AG09319 (cell line): ENCODE results near the gene MROH2B.
"Not testable (repeated sequence)": the region's sequence is repeated elsewhere in the genome, so short reads cannot be mapped to it uniquely, and the experiment has no call there.

Experiments
- DNase-seq: peaks from one replicate; pipeline ENCODE4 v3.0.0-alpha.2; 2010; ENCODE audit warnings: low read depth; ENCODE audit errors: extremely low read depth
- CTCF ChIP-seq: IDR thresholded peaks from 2 replicates; pipeline ENCODE4 v1.5.1; 2011; ENCODE audit warnings: low read depth, mild to moderate bottlenecking, inconsistent platforms, low read length, moderate library complexity

The MROH2B gene

GRCh38 chr5:41067714-41068568, 3.2 kb downstream of the MROH2B start:
- DNase-seq: no peak
- no peak for TF ChIP-seq CTCF

- no peak for TF ChIP-seq CTCF
Measured at GRCh38 chr5:41065691-41066335, 5.3 kb downstream of the MROH2B start.

DNA sequence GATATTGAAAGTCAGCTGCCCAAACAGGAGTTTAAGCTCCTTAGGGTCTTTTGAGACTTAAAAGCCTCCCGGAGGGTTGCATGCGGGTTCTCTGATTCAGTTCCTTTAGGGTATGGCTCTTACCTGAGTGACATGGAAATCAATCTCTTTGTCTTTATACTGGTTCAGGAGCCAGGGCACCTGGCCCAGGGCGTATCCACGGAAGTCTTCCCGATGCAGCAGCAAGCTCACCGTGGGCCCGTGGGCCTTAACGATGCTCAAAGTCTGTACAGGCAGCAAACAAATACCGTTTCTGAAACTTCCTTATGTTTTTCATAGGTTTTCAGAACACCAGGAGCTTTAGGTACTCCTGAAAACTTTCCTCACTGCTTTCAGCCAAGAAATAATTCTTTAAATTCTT, 13.2 kb downstream of the MROH2B start:
- no peak for TF ChIP-seq CTCF
- no peak for DNase-seq

More at GRCh38 chr5:41065691-41066335, 5.3 kb downstream of the MROH2B start:
- DNase-seq: no peak

DNA sequence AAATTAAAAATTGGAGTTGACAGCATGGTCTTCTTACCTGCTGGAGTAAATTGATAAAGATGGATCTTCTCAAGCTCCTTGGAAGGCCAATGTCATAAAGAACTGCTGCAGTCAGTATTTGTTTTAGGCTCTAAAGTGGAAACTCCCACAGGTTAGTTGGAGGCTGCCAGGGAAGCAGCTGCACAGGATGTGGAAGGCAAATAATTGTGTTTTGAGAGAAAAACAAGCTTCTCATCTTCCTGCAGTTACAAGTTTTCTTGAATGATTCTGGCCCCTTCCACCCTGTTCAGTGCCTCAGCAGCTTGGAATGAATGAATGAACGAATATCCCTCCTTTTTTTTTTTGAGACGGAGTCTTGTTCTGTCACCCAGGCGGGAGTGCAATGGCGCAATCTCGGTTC, 13.9 kb downstream of the MROH2B start:
- TF ChIP-seq CTCF: no peak
- no peak for DNase-seq

- TF ChIP-seq CTCF: no peak
Measured at GRCh38 chr5:41048986-41049385, 22.2 kb downstream of the MROH2B start.

GRCh38 chr5:41043109-41043747, 27.9 kb downstream of the MROH2B start:
- no peak for TF ChIP-seq CTCF
- DNase-seq: no peak

More at GRCh38 chr5:41048986-41049385, 22.2 kb downstream of the MROH2B start:
- no peak for DNase-seq

DNA sequence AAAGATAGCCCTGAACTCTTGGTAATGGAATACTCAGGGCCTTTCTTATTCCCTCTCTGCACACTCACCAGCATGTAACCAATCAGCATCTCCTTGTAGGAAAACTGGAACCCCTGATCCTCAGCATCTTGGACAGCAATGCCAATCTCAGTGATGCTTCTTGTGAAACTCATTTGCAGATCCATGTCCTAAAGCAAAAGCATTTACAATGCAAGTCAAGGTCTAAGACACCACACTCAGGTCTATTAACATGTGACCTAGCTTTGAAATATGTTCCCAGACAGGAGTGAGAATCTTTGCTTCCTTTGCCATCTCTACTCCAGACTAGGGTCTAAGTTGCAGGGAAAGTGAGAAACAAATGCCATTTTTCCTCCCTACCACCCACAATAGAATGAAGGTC, 38.2 kb downstream of the MROH2B start:
- TF ChIP-seq CTCF: no peak

GRCh38 chr5:41022600-41022999, 48.5 kb downstream of the MROH2B start:
- not testable (repeated sequence) for DNase-seq

More for the DNA sequence above, 38.2 kb downstream of the MROH2B start:
- DNase-seq: no peak
